SK-N-SH (cell line): Measurements from ENCODE around the gene CDIP1. TPM values are rescaled to one million over a fixed set of nuclear protein-coding genes. Genes with fewer than 3 reads are reported as not detected.

Experiments used
- CTCF ChIA-PET: fragments of 300-600, 350-600 bp; formaldehyde crosslinking; extraction: SDS; loops from one replicate; lab custom pipeline; 2021; lab: Yijun Ruan, JAX
- POLR2A ChIA-PET: fragments of 350-600 bp; sonication (Branson Sonifier 250); formaldehyde crosslinking; extraction: SDS; loops from one replicate; lab custom pipeline; 2020; ENCODE audit warnings: antibody characterized with exemption, inconsistent platforms; lab: Yijun Ruan, JAX
- DNase-seq: peaks from one replicate; pipeline ENCODE4 v3.0.0; 2012
- H2AFZ ChIP-seq: fragments of 200-600 bp; sonication (generic); 2 replicates; pipeline ENCODE4 v1.8.1; 2016; ENCODE audit warnings: antibody characterized with exemption, mild to moderate bottlenecking, low read depth
- H3F3A ChIP-seq: fragments of 200-600 bp; sonication (generic); replicated peaks from 2 replicates; pipeline ENCODE3; 2016; ENCODE audit warnings: antibody characterized with exemption, mild to moderate bottlenecking; ENCODE audit not compliant: insufficient read depth
- H3K27ac ChIP-seq, 2 experiments: fragments of 200-500 bp in 1 of 2; fragments of 200-600 bp in 1 of 2; sonication (Bioruptor generic) in 1 of 2; sonication (generic), shearing (Covaris generic) in 1 of 2; 2 replicates each; pipeline versions ENCODE4 v1.5.1 to v1.6.1; 2014 to 2016; ENCODE audit warnings: low read depth in 2 of 2, inconsistent platforms in 1 of 2, low read length in 1 of 2, mild to moderate bottlenecking in 1 of 2, mixed read lengths in 1 of 2
- H3K27me3 ChIP-seq: fragments of 200-600 bp; sonication (generic), shearing (Covaris generic); 2 replicates; pipeline ENCODE4 v1.6.1; 2016; ENCODE audit warnings: mixed run types; ENCODE audit not compliant: insufficient read depth
- H3K36me3 ChIP-seq, 2 experiments: fragments of 200-500 bp in 1 of 2; fragments of 200-600 bp in 1 of 2; sonication (Bioruptor generic) in 1 of 2; sonication (generic) in 1 of 2; replicated peaks in 1 of 2; 2 replicates each; pipeline versions ENCODE3 to v1.5.1; 2014 to 2016; ENCODE audit warnings: low read length in 1 of 2, mild to moderate bottlenecking in 1 of 2; ENCODE audit not compliant: insufficient read depth in 2 of 2, control insufficient read depth in 1 of 2
- H3K4me1 ChIP-seq, 2 experiments: fragments of 200-500 bp in 1 of 2; fragments of 200-600 bp in 1 of 2; sonication (Bioruptor generic) in 1 of 2; sonication (generic), shearing (Covaris generic) in 1 of 2; 2 replicates each; pipeline versions ENCODE4 v1.5.1 to v1.6.1; 2014 to 2016; ENCODE audit warnings: low read depth in 1 of 2, low read length in 1 of 2, mixed run types in 1 of 2; ENCODE audit not compliant: insufficient read depth in 2 of 2, control insufficient read depth in 1 of 2
- H3K4me2 ChIP-seq: fragments of 200-600 bp; sonication (generic), shearing (Covaris generic); 2 replicates; pipeline ENCODE4 v1.6.1; 2017; ENCODE audit warnings: mixed run types
- H3K4me3 ChIP-seq, 2 experiments: fragments of 200-500 bp in 1 of 2; fragments of 200-600 bp in 1 of 2; sonication (Bioruptor generic) in 1 of 2; sonication (generic), shearing (Covaris generic) in 1 of 2; 2 replicates each; pipeline versions ENCODE4 v1.5.1 to v1.8.1; 2014 to 2016; ENCODE audit warnings: low read depth in 2 of 2, inconsistent platforms in 1 of 2, low read length in 1 of 2, mild to moderate bottlenecking in 1 of 2, mixed read lengths in 1 of 2, moderate library complexity in 1 of 2
- H3K79me2 ChIP-seq: fragments of 200-600 bp; sonication (generic); 2 replicates; pipeline ENCODE4 v1.8.1; 2017; ENCODE audit warnings: mild to moderate bottlenecking; ENCODE audit not compliant: insufficient read depth
- H3K9ac ChIP-seq: fragments of 200-600 bp; sonication (generic); 2 replicates; pipeline ENCODE4 v1.6.1; 2017; ENCODE audit warnings: mixed run types
- H3K9me2 ChIP-seq: fragments of 200-600 bp; sonication (generic); 2 replicates; pipeline ENCODE4 v1.6.1; 2017; ENCODE audit warnings: mixed run types
- H3K9me3 ChIP-seq: fragments of 200-600 bp; sonication (generic); 2 replicates; pipeline ENCODE4 v1.6.1; 2017; ENCODE audit warnings: mixed run types, mild to moderate bottlenecking, moderate library complexity
- H4K20me1 ChIP-seq: fragments of 200-600 bp; sonication (generic); 2 replicates; pipeline ENCODE4 v1.6.1; 2017; ENCODE audit warnings: mild to moderate bottlenecking, mixed run types; ENCODE audit not compliant: insufficient read depth
- CHD2 ChIP-seq: fragments of 150-350 bp; IDR thresholded peaks from 2 replicates; pipeline ENCODE4 v1.6.1; 2018; ENCODE audit warnings: low read length; ENCODE audit not compliant: partially characterized antibody
- CTCF ChIP-seq: fragments of 200-600 bp; sonication (generic); IDR thresholded peaks from 2 replicates; pipeline ENCODE4 v1.6.1; 2017; ENCODE audit warnings: antibody characterized with exemption, mild to moderate bottlenecking, moderate library complexity
- EZH2phosphoT487 ChIP-seq: fragments of 200-600 bp; sonication (generic); IDR thresholded peaks from 2 replicates; pipeline ENCODE4 v1.6.1; 2017; ENCODE audit warnings: low read depth, mixed run types, mild to moderate bottlenecking, antibody characterized with exemption, moderate library complexity, borderline replicate concordance
- FOXJ3 ChIP-seq: sonication (generic); formaldehyde crosslinking; IDR thresholded peaks from 2 replicates; pipeline ENCODE4 v1.5.1; 2020; ENCODE audit warnings: mild to moderate bottlenecking, missing genetic modification reagents
- FOXM1 ChIP-seq: IDR thresholded peaks from 2 replicates; pipeline ENCODE4 v1.4.0; 2012; ENCODE audit warnings: low read depth, mild to moderate bottlenecking
- GABPA ChIP-seq: IDR thresholded peaks from 2 replicates; pipeline ENCODE4 v1.4.0; 2012; ENCODE audit warnings: low read depth, mild to moderate bottlenecking
- GATA2 ChIP-seq: sonication (generic); formaldehyde crosslinking; IDR thresholded peaks from 2 replicates; pipeline ENCODE4 v1.5.0; 2020; ENCODE audit warnings: mild to moderate bottlenecking, missing genetic modification reagents
- IRF3 ChIP-seq: fragments of 150-350 bp; IDR thresholded peaks from 2 replicates; pipeline ENCODE4 v1.6.1; 2016; ENCODE audit warnings: mild to moderate bottlenecking, low read depth, low read length
- JUND ChIP-seq: IDR thresholded peaks from 2 replicates; pipeline ENCODE4 v1.4.0; 2012
- MAX ChIP-seq: IDR thresholded peaks from 2 replicates; pipeline ENCODE4 v1.4.0; 2012; ENCODE audit warnings: low read depth
- MEF2A ChIP-seq: IDR thresholded peaks from 2 replicates; pipeline ENCODE4 v1.4.0; 2012; ENCODE audit warnings: low read depth, borderline replicate concordance
- MXI1 ChIP-seq: IDR thresholded peaks from 2 replicates; pipeline ENCODE4 v1.6.1; 2012; ENCODE audit warnings: mild to moderate bottlenecking, low read depth, low read length, improper control_type of control experiment
- NFIC ChIP-seq: IDR thresholded peaks from 2 replicates; pipeline ENCODE4 v1.4.0; 2012; ENCODE audit warnings: borderline replicate concordance
- NRF1 ChIP-seq: IDR thresholded peaks from 2 replicates; pipeline ENCODE4 v1.6.1; 2012; ENCODE audit warnings: low read depth, mild to moderate bottlenecking, low read length
- RAD21 ChIP-seq: IDR thresholded peaks from 2 replicates; pipeline ENCODE4 v1.6.1; 2012; ENCODE audit warnings: mild to moderate bottlenecking, low read length
- RCOR1 ChIP-seq: fragments of 150-350 bp; IDR thresholded peaks from 2 replicates; pipeline ENCODE4 v1.6.1; 2017; ENCODE audit warnings: antibody characterized with exemption, low read length
- RFX5 ChIP-seq: IDR thresholded peaks from 2 replicates; pipeline ENCODE4 v1.6.1; 2012; ENCODE audit warnings: mild to moderate bottlenecking, improper control_type of control experiment, low read length
- SIN3A ChIP-seq: IDR thresholded peaks from 2 replicates; pipeline ENCODE4 v1.6.1; 2012; ENCODE audit warnings: low read depth, mild to moderate bottlenecking, low read length, moderate library complexity, borderline replicate concordance
- TCF12 ChIP-seq: IDR thresholded peaks from 2 replicates; pipeline ENCODE4 v1.4.0; 2012
- ZBTB33 ChIP-seq: IDR thresholded peaks from 2 replicates; pipeline ENCODE4 v1.4.0; 2012; ENCODE audit warnings: low read depth, borderline replicate concordance
- WGBS: methylation state at CpG from one replicate; pipeline ENCODE4 v1.1.6; 2017; ENCODE audit warnings: low lambda C conversion rate; 5-methylcytosine and 5-hydroxymethylcytosine counted together
- polyA plus RNA-seq, 3 experiments: library from polyadenylated mRNA; depleted of rRNA; stranded (reverse); fragments of >200 nt; gene quantifications; 2 replicates each; pipeline ENCODE4 v1.2.3, GENCODE V29; 2012

CDIP1 gene
- polyA plus RNA-seq, 1 of the 3 experiments (the other 2 are of a cell fraction) = 30.2 TPM

- TF ChIP-seq RAD21 = no peak
- no peak for TF ChIP-seq NRF1
These were observed 69.6 kb downstream of the CDIP1 start (continued) for GRCh38 chr16:4468972-4469371.

GRCh38 chr16:4467916-4468315, 70.7 kb downstream of the CDIP1 start:
- no peak for DNase-seq
- Histone ChIP-seq H3K9ac (no peak overlapping the region), H3K27me3 (no peaks in the 10 kb centered on the region), H4K20me1 (no peaks in the 10 kb centered on the region), H3K36me3 (peaks cover 20 to 25% of the 10 kb centered on the region in 2 experiments), H3F3A (peaks cover 22% of the 10 kb centered on the region), H3K27ac (no peak overlapping the region), H3K4me3 (no peak overlapping the region), H3K4me2 (no peak overlapping the region), H3K4me1 (peaks cover 0 to 9% of the 10 kb centered on the region in 2 experiments; a peak in 1 of 4 replicates), H3K79me2 (peaks cover 17% of the 10 kb centered on the region; the same call in 1 of the 2 replicates), H2AFZ (no peak overlapping the region), H3K9me2 (no peaks in the 10 kb centered on the region), H3K9me3 (no peaks in the 10 kb centered on the region)
- CTCF ChIA-PET = interaction anchor here (0.7 kb wide), 1 partner anchor 13 kb away, joined by 4 read pairs; no protein-coding TSS in a partner anchor
- POLR2A ChIA-PET = no interaction called here
- TF ChIP-seq RCOR1 (no peak), JUND (no peak), NFIC (no peak), EZH2phosphoT487 (no peak), CHD2 (no peak), SIN3A (no peak), CTCF (no peak), GATA2 (CRISPR knock-in tag) (no peak), RFX5 (no peak), FOXJ3 (CRISPR knock-in tag) (no peak), MXI1 (no peak)
- 97% methylated on average over 15 of the region's 16 CpGs for WGBS

GRCh38 chr16:4465977-4466779, 72.4 kb downstream of the CDIP1 start:
- DNase-seq = no peak
- no peaks in the 10 kb centered on the region for H3K27me3 ChIP-seq
- TF ChIP-seq IRF3 = no peak
- no peak for TF ChIP-seq MAX
- no peak for TF ChIP-seq MEF2A
- no peak for TF ChIP-seq FOXM1
- no peak for TF ChIP-seq ZBTB33
- TF ChIP-seq NRF1 = no peak
- TF ChIP-seq GABPA = no peak
- no peak for TF ChIP-seq MXI1
- no peak for TF ChIP-seq TCF12
- TF ChIP-seq RAD21 = no peak
- no peak for TF ChIP-seq SIN3A
- no peak for TF ChIP-seq RCOR1
- no peak for TF ChIP-seq GATA2 (CRISPR knock-in tag)

More at GRCh38 chr16:4465977-4466779, 72.4 kb downstream of the CDIP1 start:
- no peak overlapping the region for H3K27ac ChIP-seq
- peaks cover 0 to 8% of the 10 kb centered on the region in 2 experiments; a peak in 1 of 4 replicates for H3K4me1 ChIP-seq
- no peak overlapping the region for H3K4me2 ChIP-seq
- no peaks in the 10 kb centered on the region for H3K9me3 ChIP-seq
- H3K79me2 ChIP-seq = 0 out of 2 replicates have a peak, but pooled peaks cover 3% of the 10 kb centered on the region
- 97% methylated on average over 19 of the region's 32 CpGs for WGBS
- no peak overlapping the region for H3K9ac ChIP-seq
- H3K36me3 ChIP-seq = peaks cover 19 to 20% of the 10 kb centered on the region in 2 experiments
- H3K9me2 ChIP-seq = no peaks in the 10 kb centered on the region
- H3K4me3 ChIP-seq = no peak overlapping the region
- H4K20me1 ChIP-seq = no peaks in the 10 kb centered on the region
- ChIA-PET POLR2A (interaction anchor here (1.0 kb wide), 1 partner anchor 11 kb away, joined by 3 read pairs; no protein-coding TSS in a partner anchor), CTCF (no interaction called here)
- no peak overlapping the region for H2AFZ ChIP-seq
- H3F3A ChIP-seq = peaks cover 16% of the 10 kb centered on the region
